ENCODE results near the gene COL5A2. TPM values are rescaled to one million over a fixed set of nuclear protein-coding genes. Genes with fewer than 3 reads are reported as not detected.

Gene COL5A2
- polyA plus RNA-seq, 1 donor (not counting 4 experiments of a cell fraction or from before 2014, with no cell fraction given) = 7.2 TPM

DNA sequence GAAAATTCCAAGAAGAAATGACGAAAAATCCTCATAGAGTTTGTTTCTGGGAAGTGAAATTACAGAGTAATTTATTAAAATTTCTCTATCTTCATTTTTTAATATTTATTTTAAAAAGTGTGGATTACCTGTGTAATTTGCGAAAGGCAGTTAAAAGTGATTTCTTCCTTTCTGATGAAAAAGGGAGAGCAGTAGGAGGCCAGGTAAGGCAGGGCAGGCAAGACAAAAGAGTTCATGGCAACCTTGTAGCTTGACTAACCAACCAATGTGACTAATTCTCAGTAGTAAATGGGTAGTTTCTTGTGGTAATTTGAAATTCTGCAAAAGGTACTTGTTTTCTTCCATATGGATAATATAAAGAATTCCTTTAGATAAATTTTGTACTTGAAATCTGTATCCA, 34.9 kb upstream of the COL5A2 start:
- no peak for FAIRE-seq
- dilution Hi-C loops (cut with MboI; ENCODE audit: extremely low pct_ligation_motif_present, low sequenced_read_pairs) = no loop called here
- no peaks in the 10 kb centered on the region for H4K20me1 ChIP-seq (ENCODE audit: control insufficient read depth, extremely low read depth, insufficient read depth, low read length)
- no peak for DNase-seq (ENCODE audit: low read depth, low spot score)
- H3K27me3 ChIP-seq (ENCODE audit: control insufficient read depth, extremely low read depth, insufficient read depth, low read length) = no peaks in the 10 kb centered on the region
- no peak overlapping the region for H3K4me2 ChIP-seq (ENCODE audit: control insufficient read depth, extremely low read depth, insufficient read depth, low read depth, low read length)
- H3K36me3 ChIP-seq (ENCODE audit: control insufficient read depth in 2 of 2, extremely low read depth in 1 of 2, insufficient read depth in 2 of 2, low read length in 2 of 2) = no peaks in the 10 kb centered on the region
- no peak overlapping the region for H2AFZ ChIP-seq (ENCODE audit: control insufficient read depth, low read length)
- no peak overlapping the region for H3K4me3 ChIP-seq (ENCODE audit: control insufficient read depth in 2 of 3, extremely low read depth in 1 of 3, insufficient read depth in 2 of 3, low read depth in 1 of 3, low read length in 3 of 3)
- H3K4me1 ChIP-seq (ENCODE audit: control insufficient read depth, extremely low read depth, insufficient read depth, low read length) = peaks cover 14% of the 10 kb centered on the region
- no peak overlapping the region for H3K9ac ChIP-seq (ENCODE audit: control insufficient read depth, extremely low read depth, insufficient read depth, low read length)
- H3K9me1 ChIP-seq (ENCODE audit: control insufficient read depth, extremely low read depth, insufficient read depth, low read length) = no peaks in the 10 kb centered on the region
- H3K9me3 ChIP-seq (ENCODE audit: control insufficient read depth, low read depth, low read length) = no peaks in the 10 kb centered on the region
- H3K79me2 ChIP-seq (ENCODE audit: control insufficient read depth, insufficient read depth, low read length) = no peaks in the 10 kb centered on the region
- H3K27ac ChIP-seq (ENCODE audit: control insufficient read depth, insufficient read depth, low read length) = no peak overlapping the region
- TF ChIP-seq, protein P1, sequence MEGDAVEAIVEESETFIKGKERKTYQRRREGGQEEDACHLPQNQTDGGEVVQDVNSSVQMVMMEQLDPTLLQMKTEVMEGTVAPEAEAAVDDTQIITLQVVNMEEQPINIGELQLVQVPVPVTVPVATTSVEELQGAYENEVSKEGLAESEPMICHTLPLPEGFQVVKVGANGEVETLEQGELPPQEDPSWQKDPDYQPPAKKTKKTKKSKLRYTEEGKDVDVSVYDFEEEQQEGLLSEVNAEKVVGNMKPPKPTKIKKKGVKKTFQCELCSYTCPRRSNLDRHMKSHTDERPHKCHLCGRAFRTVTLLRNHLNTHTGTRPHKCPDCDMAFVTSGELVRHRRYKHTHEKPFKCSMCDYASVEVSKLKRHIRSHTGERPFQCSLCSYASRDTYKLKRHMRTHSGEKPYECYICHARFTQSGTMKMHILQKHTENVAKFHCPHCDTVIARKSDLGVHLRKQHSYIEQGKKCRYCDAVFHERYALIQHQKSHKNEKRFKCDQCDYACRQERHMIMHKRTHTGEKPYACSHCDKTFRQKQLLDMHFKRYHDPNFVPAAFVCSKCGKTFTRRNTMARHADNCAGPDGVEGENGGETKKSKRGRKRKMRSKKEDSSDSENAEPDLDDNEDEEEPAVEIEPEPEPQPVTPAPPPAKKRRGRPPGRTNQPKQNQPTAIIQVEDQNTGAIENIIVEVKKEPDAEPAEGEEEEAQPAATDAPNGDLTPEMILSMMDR (optimal IDR thresholded peaks at IDR 0.05 in 1 of 3, IDR thresholded peaks at IDR 0.05 in 1 of 3, conservative IDR thresholded peaks at IDR 0.05 in 1 of 3; ENCODE audit: extremely low read depth in 1 of 3, insufficient read depth in 2 of 3, low read length in 3 of 3) = no peak
- no peak for TF ChIP-seq EZH2 (IDR thresholded peaks at IDR 0.05; ENCODE audit: low read length)

GRCh38 chr2:189213250-189213649, 33.7 kb upstream of the COL5A2 start:
- Histone ChIP-seq H3K9me3 (ENCODE audit: control insufficient read depth, low read depth, low read length) (no peaks in the 10 kb centered on the region), H3K36me3 (ENCODE audit: control insufficient read depth in 2 of 2, extremely low read depth in 1 of 2, insufficient read depth in 2 of 2, low read length in 2 of 2) (no peaks in the 10 kb centered on the region), H3K4me2 (ENCODE audit: control insufficient read depth, extremely low read depth, insufficient read depth, low read depth, low read length) (no peak overlapping the region), H3K4me3 (ENCODE audit: control insufficient read depth in 2 of 3, extremely low read depth in 1 of 3, insufficient read depth in 2 of 3, low read depth in 1 of 3, low read length in 3 of 3) (no peak overlapping the region), H4K20me1 (ENCODE audit: control insufficient read depth, extremely low read depth, insufficient read depth, low read length) (no peaks in the 10 kb centered on the region), H3K4me1 (ENCODE audit: control insufficient read depth, extremely low read depth, insufficient read depth, low read length) (peaks cover 17% of the 10 kb centered on the region), H2AFZ (ENCODE audit: control insufficient read depth, low read length) (no peak overlapping the region), H3K9ac (ENCODE audit: control insufficient read depth, extremely low read depth, insufficient read depth, low read length) (no peak overlapping the region), H3K27me3 (ENCODE audit: control insufficient read depth, extremely low read depth, insufficient read depth, low read length) (no peaks in the 10 kb centered on the region), H3K79me2 (ENCODE audit: control insufficient read depth, insufficient read depth, low read length) (no peaks in the 10 kb centered on the region), H3K9me1 (ENCODE audit: control insufficient read depth, extremely low read depth, insufficient read depth, low read length) (no peaks in the 10 kb centered on the region), H3K27ac (ENCODE audit: control insufficient read depth, insufficient read depth, low read length) (no peak overlapping the region)
- DNase-seq (ENCODE audit: low read depth, low spot score) (no peak), FAIRE-seq (no peak)
- dilution Hi-C loops (cut with MboI; ENCODE audit: extremely low pct_ligation_motif_present, low sequenced_read_pairs) = no loop called here
- TF ChIP-seq EZH2 (IDR thresholded peaks at IDR 0.05; ENCODE audit: low read length) = no peak
- TF ChIP-seq, protein P1 (optimal IDR thresholded peaks at IDR 0.05 in 1 of 3, IDR thresholded peaks at IDR 0.05 in 1 of 3, conservative IDR thresholded peaks at IDR 0.05 in 1 of 3; ENCODE audit: extremely low read depth in 1 of 3, insufficient read depth in 2 of 3, low read length in 3 of 3) = no peak
